ENCODE data around the gene ATF7IP.

The ATF7IP gene

DNA sequence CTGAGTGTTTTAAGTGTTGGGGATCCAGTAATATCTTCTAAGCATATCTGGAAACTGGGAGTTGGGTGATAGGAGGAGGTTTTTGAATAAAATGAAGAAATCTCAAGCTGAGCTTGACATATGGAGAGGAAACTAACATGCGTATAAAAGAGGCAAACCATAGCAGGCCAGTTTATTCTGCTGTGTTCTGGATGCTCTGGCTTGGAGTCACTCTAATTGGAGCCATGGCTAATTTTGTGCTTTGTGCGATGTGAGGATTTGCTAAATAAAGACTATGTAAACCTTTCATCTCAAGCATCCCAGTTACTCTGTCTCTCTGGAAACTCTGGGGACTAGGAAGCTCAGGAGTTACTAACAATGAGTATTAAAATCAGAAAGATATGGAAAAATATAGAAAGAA, 66.5 kb downstream of the ATF7IP start:
- no peak for DNase-seq (ENCODE audit: low read depth)
- TF ChIP-seq, protein P1, sequence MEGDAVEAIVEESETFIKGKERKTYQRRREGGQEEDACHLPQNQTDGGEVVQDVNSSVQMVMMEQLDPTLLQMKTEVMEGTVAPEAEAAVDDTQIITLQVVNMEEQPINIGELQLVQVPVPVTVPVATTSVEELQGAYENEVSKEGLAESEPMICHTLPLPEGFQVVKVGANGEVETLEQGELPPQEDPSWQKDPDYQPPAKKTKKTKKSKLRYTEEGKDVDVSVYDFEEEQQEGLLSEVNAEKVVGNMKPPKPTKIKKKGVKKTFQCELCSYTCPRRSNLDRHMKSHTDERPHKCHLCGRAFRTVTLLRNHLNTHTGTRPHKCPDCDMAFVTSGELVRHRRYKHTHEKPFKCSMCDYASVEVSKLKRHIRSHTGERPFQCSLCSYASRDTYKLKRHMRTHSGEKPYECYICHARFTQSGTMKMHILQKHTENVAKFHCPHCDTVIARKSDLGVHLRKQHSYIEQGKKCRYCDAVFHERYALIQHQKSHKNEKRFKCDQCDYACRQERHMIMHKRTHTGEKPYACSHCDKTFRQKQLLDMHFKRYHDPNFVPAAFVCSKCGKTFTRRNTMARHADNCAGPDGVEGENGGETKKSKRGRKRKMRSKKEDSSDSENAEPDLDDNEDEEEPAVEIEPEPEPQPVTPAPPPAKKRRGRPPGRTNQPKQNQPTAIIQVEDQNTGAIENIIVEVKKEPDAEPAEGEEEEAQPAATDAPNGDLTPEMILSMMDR (IDR thresholded peaks at IDR 0.05; ENCODE audit: control insufficient read depth, extremely low read depth, insufficient read depth) = no peak
- no peak overlapping the region for H3K4me3 ChIP-seq (ENCODE audit: low read depth, low read length)

DNA sequence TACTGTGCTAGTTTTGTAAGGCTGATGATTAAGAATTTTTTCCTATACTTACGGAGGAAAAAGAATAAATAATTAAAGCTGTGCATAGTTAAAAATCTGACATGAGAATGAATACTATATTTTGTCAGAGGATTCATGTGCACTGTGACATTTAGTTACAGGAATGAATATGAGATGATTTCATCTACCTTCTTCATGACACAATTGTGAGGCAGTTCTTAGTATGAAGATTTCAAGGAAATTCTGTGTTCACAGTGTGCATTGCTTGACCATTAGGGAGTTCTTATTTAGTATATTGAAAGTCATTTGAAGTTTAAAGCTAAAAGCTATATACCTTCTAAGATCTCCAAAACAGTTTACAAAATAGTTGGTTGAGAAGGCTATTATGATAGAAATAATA, 70.1 kb downstream of the ATF7IP start:
- no peak for DNase-seq (ENCODE audit: low read depth)
- no peak overlapping the region for H3K4me3 ChIP-seq (ENCODE audit: low read depth, low read length)
- TF ChIP-seq, protein P1 (IDR thresholded peaks at IDR 0.05; ENCODE audit: control insufficient read depth, extremely low read depth, insufficient read depth) = no peak

DNA sequence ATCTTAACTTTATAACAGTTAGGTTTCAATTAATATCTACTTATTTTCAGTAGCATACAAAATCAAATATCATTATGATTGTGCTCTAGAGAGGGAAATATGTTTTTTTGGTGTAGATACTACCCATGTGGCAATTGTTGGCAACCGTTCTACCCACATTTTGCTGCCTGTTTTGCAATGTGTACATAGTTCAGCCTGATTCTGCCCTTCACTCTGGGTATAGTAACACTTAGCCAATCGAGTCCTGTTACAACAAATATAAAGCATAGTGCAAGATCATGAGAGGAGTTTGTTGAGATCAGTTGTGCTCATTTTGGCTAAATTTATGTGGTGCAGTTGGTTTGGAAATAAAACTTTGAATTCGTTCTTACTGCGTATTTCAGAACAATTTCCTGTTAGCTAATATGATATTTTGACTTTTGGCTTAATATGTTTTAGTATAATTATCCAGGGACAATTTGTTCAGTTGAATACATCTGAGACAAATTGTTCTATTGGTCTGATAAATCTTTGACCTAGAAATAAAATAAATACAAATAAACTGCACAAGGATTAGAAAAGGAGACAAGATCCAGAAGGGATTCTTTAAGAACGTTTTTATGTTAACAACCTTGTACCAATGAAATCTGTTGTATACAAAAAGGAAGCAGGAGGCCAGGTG, 76.9 kb downstream of the ATF7IP start:
- TF ChIP-seq, protein P1 (IDR thresholded peaks at IDR 0.05; ENCODE audit: control insufficient read depth, extremely low read depth, insufficient read depth) = no peak
- DNase-seq (ENCODE audit: low read depth) = no peak
- no peak overlapping the region for H3K4me3 ChIP-seq (ENCODE audit: low read depth, low read length)

DNA sequence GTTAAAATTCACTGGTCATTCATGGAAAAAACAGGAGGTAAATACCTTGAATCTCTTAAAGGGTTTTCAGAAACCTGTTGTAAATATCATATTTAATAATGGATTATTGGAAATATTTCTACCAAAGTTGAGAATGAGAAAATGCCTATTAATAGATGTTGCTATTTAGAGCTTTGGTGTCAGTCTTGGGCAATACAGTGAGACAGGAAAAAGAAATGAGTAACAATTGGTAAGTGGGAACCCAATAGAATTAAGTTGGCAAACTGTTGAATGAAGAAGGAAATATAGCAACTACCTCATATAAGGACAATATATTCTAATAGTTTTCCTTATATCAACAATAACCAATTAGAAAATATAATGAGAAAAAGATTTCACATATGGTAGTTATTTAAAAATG, 78.0 kb downstream of the ATF7IP start:
- no peak for DNase-seq (ENCODE audit: low read depth)
- H3K4me3 ChIP-seq (ENCODE audit: low read depth, low read length) = no peak overlapping the region
- TF ChIP-seq, protein P1 (IDR thresholded peaks at IDR 0.05; ENCODE audit: control insufficient read depth, extremely low read depth, insufficient read depth) = no peak

DNA sequence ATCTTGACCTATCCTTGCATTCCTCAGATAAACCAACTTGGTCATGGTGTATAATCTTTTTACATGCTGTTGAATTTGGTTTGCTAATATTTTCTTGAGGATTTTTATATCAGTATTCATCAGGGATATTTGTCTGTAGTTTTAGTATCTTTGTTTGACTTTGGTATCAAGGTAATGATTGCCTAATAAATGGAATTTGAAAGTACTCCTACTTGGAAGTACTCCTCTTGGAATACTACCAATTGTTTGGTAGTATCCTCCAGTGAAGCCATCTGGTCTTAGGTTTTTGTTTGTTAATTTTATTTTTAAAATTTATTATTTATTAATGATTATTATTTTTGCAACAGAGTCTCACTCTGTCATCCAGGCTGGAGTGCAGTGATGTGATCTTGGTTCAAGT, 85.0 kb downstream of the ATF7IP start:
- no peak overlapping the region for H3K4me3 ChIP-seq (ENCODE audit: low read depth, low read length)
- TF ChIP-seq, protein P1 (IDR thresholded peaks at IDR 0.05; ENCODE audit: control insufficient read depth, extremely low read depth, insufficient read depth) = no peak

DNA sequence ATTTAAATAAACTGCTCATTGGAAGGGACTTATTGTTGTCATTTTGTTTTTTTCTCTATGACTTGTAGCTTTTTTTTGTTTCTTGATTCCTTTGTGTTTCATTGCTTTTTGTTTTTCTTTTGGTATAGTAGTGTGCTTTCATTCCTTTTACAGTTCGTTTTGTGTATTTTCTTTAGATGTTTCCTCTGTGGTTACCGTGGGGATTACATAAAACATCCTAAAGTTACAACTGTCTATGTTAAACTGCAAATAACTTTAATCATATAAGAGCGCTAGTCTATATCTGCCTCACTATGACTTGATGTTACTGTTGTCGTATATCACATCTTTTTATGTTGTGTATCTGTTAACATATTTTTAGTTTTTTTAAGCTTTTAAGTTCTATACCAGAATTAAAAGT, 86.9 kb downstream of the ATF7IP start:
- no peak overlapping the region for H3K4me3 ChIP-seq (ENCODE audit: low read depth, low read length)
- TF ChIP-seq, protein P1 (IDR thresholded peaks at IDR 0.05; ENCODE audit: control insufficient read depth, extremely low read depth, insufficient read depth) = no peak
- DNase-seq (ENCODE audit: low read depth) = no peak

More for the DNA sequence above, 85.0 kb downstream of the ATF7IP start:
- no peak for DNase-seq (ENCODE audit: low read depth)

DNA sequence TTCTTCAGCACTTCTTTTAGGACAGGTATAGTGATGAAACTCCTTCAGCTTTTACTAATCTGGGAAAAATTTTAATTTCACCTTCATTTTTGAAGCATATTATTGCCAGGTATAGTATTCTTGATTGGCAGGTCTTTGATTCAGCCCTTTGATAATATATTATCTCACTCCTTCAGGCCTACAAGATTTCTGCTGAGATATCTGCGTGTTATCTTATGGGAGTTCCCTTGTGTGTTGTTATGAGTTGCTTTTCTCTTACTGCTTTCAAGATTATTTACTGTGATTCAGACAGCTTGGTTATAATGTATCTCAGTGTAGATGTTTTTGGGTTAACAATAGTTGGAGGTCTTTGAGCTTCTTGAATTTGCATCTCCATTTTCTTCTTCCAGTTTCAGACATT, 87.4 kb downstream of the ATF7IP start:
- no peak for DNase-seq (ENCODE audit: low read depth)
- H3K4me3 ChIP-seq (ENCODE audit: low read depth, low read length) = no peak overlapping the region
- TF ChIP-seq, protein P1 (IDR thresholded peaks at IDR 0.05; ENCODE audit: control insufficient read depth, extremely low read depth, insufficient read depth) = no peak

Measured in LNCaP clone FGC (cell line).